SK-N-SH (cell line): ENCODE data around the gene SLC27A4. TPM values are rescaled to one million over a fixed set of nuclear protein-coding genes. Genes with fewer than 3 reads are reported as not detected.
A peak's percentile ranks its signal among the peaks of the same experiment; 100 is the strongest.

ENCODE experiments used
- CTCF ChIA-PET: fragments of 300-600, 350-600 bp; formaldehyde crosslinking; extraction: SDS; loops from one replicate; lab custom pipeline; 2021; lab: Yijun Ruan, JAX
- POLR2A ChIA-PET: fragments of 350-600 bp; sonication (Branson Sonifier 250); formaldehyde crosslinking; extraction: SDS; loops from one replicate; lab custom pipeline; 2020; ENCODE audit warnings: antibody characterized with exemption, inconsistent platforms; lab: Yijun Ruan, JAX
- DNase-seq: peaks from one replicate; pipeline ENCODE4 v3.0.0; 2012
- H2AFZ ChIP-seq: fragments of 200-600 bp; sonication (generic); 2 replicates; pipeline ENCODE4 v1.8.1; 2016; ENCODE audit warnings: antibody characterized with exemption, mild to moderate bottlenecking, low read depth
- H3F3A ChIP-seq: fragments of 200-600 bp; sonication (generic); replicated peaks from 2 replicates; pipeline ENCODE3; 2016; ENCODE audit warnings: antibody characterized with exemption, mild to moderate bottlenecking; ENCODE audit not compliant: insufficient read depth
- H3K27ac ChIP-seq, 2 experiments: fragments of 200-500 bp in 1 of 2; fragments of 200-600 bp in 1 of 2; sonication (Bioruptor generic) in 1 of 2; sonication (generic), shearing (Covaris generic) in 1 of 2; 2 replicates each; pipeline versions ENCODE4 v1.5.1 to v1.6.1; 2014 to 2016; ENCODE audit warnings: low read depth in 2 of 2, inconsistent platforms in 1 of 2, low read length in 1 of 2, mild to moderate bottlenecking in 1 of 2, mixed read lengths in 1 of 2
- H3K27me3 ChIP-seq: fragments of 200-600 bp; sonication (generic), shearing (Covaris generic); 2 replicates; pipeline ENCODE4 v1.6.1; 2016; ENCODE audit warnings: mixed run types; ENCODE audit not compliant: insufficient read depth
- H3K36me3 ChIP-seq, 2 experiments: fragments of 200-500 bp in 1 of 2; fragments of 200-600 bp in 1 of 2; sonication (Bioruptor generic) in 1 of 2; sonication (generic) in 1 of 2; replicated peaks in 1 of 2; 2 replicates each; pipeline versions ENCODE3 to v1.5.1; 2014 to 2016; ENCODE audit warnings: low read length in 1 of 2, mild to moderate bottlenecking in 1 of 2; ENCODE audit not compliant: insufficient read depth in 2 of 2, control insufficient read depth in 1 of 2
- H3K4me1 ChIP-seq, 2 experiments: fragments of 200-500 bp in 1 of 2; fragments of 200-600 bp in 1 of 2; sonication (Bioruptor generic) in 1 of 2; sonication (generic), shearing (Covaris generic) in 1 of 2; 2 replicates each; pipeline versions ENCODE4 v1.5.1 to v1.6.1; 2014 to 2016; ENCODE audit warnings: low read depth in 1 of 2, low read length in 1 of 2, mixed run types in 1 of 2; ENCODE audit not compliant: insufficient read depth in 2 of 2, control insufficient read depth in 1 of 2
- H3K4me2 ChIP-seq: fragments of 200-600 bp; sonication (generic), shearing (Covaris generic); 2 replicates; pipeline ENCODE4 v1.6.1; 2017; ENCODE audit warnings: mixed run types
- H3K4me3 ChIP-seq, 2 experiments: fragments of 200-500 bp in 1 of 2; fragments of 200-600 bp in 1 of 2; sonication (Bioruptor generic) in 1 of 2; sonication (generic), shearing (Covaris generic) in 1 of 2; 2 replicates each; pipeline versions ENCODE4 v1.5.1 to v1.8.1; 2014 to 2016; ENCODE audit warnings: low read depth in 2 of 2, inconsistent platforms in 1 of 2, low read length in 1 of 2, mild to moderate bottlenecking in 1 of 2, mixed read lengths in 1 of 2, moderate library complexity in 1 of 2
- H3K79me2 ChIP-seq: fragments of 200-600 bp; sonication (generic); 2 replicates; pipeline ENCODE4 v1.8.1; 2017; ENCODE audit warnings: mild to moderate bottlenecking; ENCODE audit not compliant: insufficient read depth
- H3K9ac ChIP-seq: fragments of 200-600 bp; sonication (generic); 2 replicates; pipeline ENCODE4 v1.6.1; 2017; ENCODE audit warnings: mixed run types
- H3K9me2 ChIP-seq: fragments of 200-600 bp; sonication (generic); 2 replicates; pipeline ENCODE4 v1.6.1; 2017; ENCODE audit warnings: mixed run types
- H3K9me3 ChIP-seq: fragments of 200-600 bp; sonication (generic); 2 replicates; pipeline ENCODE4 v1.6.1; 2017; ENCODE audit warnings: mixed run types, mild to moderate bottlenecking, moderate library complexity
- H4K20me1 ChIP-seq: fragments of 200-600 bp; sonication (generic); 2 replicates; pipeline ENCODE4 v1.6.1; 2017; ENCODE audit warnings: mild to moderate bottlenecking, mixed run types; ENCODE audit not compliant: insufficient read depth
- CTCF ChIP-seq: fragments of 200-600 bp; sonication (generic); IDR thresholded peaks from 2 replicates; pipeline ENCODE4 v1.6.1; 2017; ENCODE audit warnings: antibody characterized with exemption, mild to moderate bottlenecking, moderate library complexity
- EP300 ChIP-seq, 2 experiments: IDR thresholded peaks; 2 replicates each; pipeline versions ENCODE4 v1.4.0 to v1.6.1; 2012; ENCODE audit warnings: borderline replicate concordance in 1 of 2, low read depth in 1 of 2, low read length in 1 of 2
- EZH2phosphoT487 ChIP-seq: fragments of 200-600 bp; sonication (generic); IDR thresholded peaks from 2 replicates; pipeline ENCODE4 v1.6.1; 2017; ENCODE audit warnings: low read depth, mixed run types, mild to moderate bottlenecking, antibody characterized with exemption, moderate library complexity, borderline replicate concordance
- FOXJ3 ChIP-seq: sonication (generic); formaldehyde crosslinking; IDR thresholded peaks from 2 replicates; pipeline ENCODE4 v1.5.1; 2020; ENCODE audit warnings: mild to moderate bottlenecking, missing genetic modification reagents
- JUND ChIP-seq: IDR thresholded peaks from 2 replicates; pipeline ENCODE4 v1.4.0; 2012
- MXI1 ChIP-seq: IDR thresholded peaks from 2 replicates; pipeline ENCODE4 v1.6.1; 2012; ENCODE audit warnings: mild to moderate bottlenecking, low read depth, low read length, improper control_type of control experiment
- NFIC ChIP-seq: IDR thresholded peaks from 2 replicates; pipeline ENCODE4 v1.4.0; 2012; ENCODE audit warnings: borderline replicate concordance
- PBX3 ChIP-seq: IDR thresholded peaks from 2 replicates; pipeline ENCODE4; 2012
- POLR2AphosphoS5 ChIP-seq: IDR thresholded peaks from 2 replicates; pipeline ENCODE4 v1.6.1; 2012; ENCODE audit warnings: low read depth, low read length
- RCOR1 ChIP-seq: fragments of 150-350 bp; IDR thresholded peaks from 2 replicates; pipeline ENCODE4 v1.6.1; 2017; ENCODE audit warnings: antibody characterized with exemption, low read length
- WGBS: methylation state at CpG from one replicate; pipeline ENCODE4 v1.1.6; 2017; ENCODE audit warnings: low lambda C conversion rate; 5-methylcytosine and 5-hydroxymethylcytosine counted together
- polyA plus RNA-seq, 3 experiments: library from polyadenylated mRNA; depleted of rRNA; stranded (reverse); fragments of >200 nt; gene quantifications; 2 replicates each; pipeline ENCODE4 v1.2.3, GENCODE V29; 2012

Gene SLC27A4
- polyA plus RNA-seq, 1 of the 3 experiments (the other 2 are of a cell fraction), result 24.1 TPM

- Histone ChIP-seq H3K27me3 (no peaks in the 10 kb centered on the region), H3K4me3 (no peak overlapping the region), H4K20me1 (no peaks in the 10 kb centered on the region), H2AFZ (no peak overlapping the region), H3K4me2 (no peak overlapping the region), H3K9me2 (no peaks in the 10 kb centered on the region), H3K36me3 (peaks cover 27 to 35% of the 10 kb centered on the region in 2 experiments), H3F3A (no peaks in the 10 kb centered on the region), H3K9me3 (no peaks in the 10 kb centered on the region), H3K9ac (no peak overlapping the region), H3K4me1 (peaks cover 0 to 6% of the 10 kb centered on the region in 2 experiments; a peak in 1 of 4 replicates), H3K27ac (no peak overlapping the region), H3K79me2 (peaks cover 19% of the 10 kb centered on the region)
- no peak for DNase-seq
- ChIA-PET POLR2A (no interaction called here), CTCF (interaction anchor here (0.7 kb wide), 1 partner anchor 24 kb away, joined by 3 read pairs; no protein-coding TSS in a partner anchor)
- WGBS, result 81% methylated on average over 2 of the region's 2 CpGs
- no peak for TF ChIP-seq RCOR1
- no peak for TF ChIP-seq CTCF
- no peak for TF ChIP-seq FOXJ3
- TF ChIP-seq NFIC, result no peak
Observed at GRCh38 chr9:128317629-128318028, 22.7 kb upstream of the SLC27A4 start.

GRCh38 chr9:128321343-128321742 is 19.0 kb upstream of the SLC27A4 start:
- Histone ChIP-seq H3K27ac (no peak overlapping the region), H3K4me1 (peaks cover 11% of the 10 kb centered on the region in 2 experiments; a peak in 3 of 4 replicates), H3K9me2 (no peaks in the 10 kb centered on the region), H3F3A (no peaks in the 10 kb centered on the region), H3K27me3 (no peaks in the 10 kb centered on the region), H3K9me3 (no peaks in the 10 kb centered on the region), H3K9ac (peak overlapping the region; percentile 75; the same call in 1 of the 2 replicates), H3K4me2 (peak overlapping the region; percentile 99), H3K4me3 (peak overlapping the region; percentile 75 to 96), H3K36me3 (peaks cover 27 to 33% of the 10 kb centered on the region in 2 experiments)
- CTCF ChIA-PET, result interaction anchor here (0.7 to 3.4 kb wide), 7 partner anchors 12 to 128 kb away, joined by 3 to 21 read pairs (median 4); no protein-coding TSS in a partner anchor
- DNase-seq, result no peak
- POLR2A ChIA-PET, result interaction anchor here (1.0 kb wide), 1 partner anchor 12 kb away, joined by 4 read pairs; no protein-coding TSS in a partner anchor
- 76% methylated on average over 7 of the region's 7 CpGs for whole genome bisulfite sequencing
- TF ChIP-seq EP300 (IDR thresholded peaks at IDR 0.05; ENCODE audit: borderline replicate concordance in 1 of 2, low read depth in 1 of 2, low read length in 1 of 2) (no peak), MXI1 (no peak), JUND (no peak), POLR2AphosphoS5 (no peak), EZH2phosphoT487 (no peak), PBX3 (no peak)
- TF ChIP-seq, all 33 proteins: peak for 0
- Histone ChIP-seq H3K79me2 (peaks cover 52% of the 10 kb centered on the region), H2AFZ (no peak overlapping the region), H4K20me1 (0 out of 2 replicates have a peak, but pooled peaks cover 4% of the 10 kb centered on the region)
